Activated CD8-positive, alpha-beta memory T cell treated with anti-CD3 and anti-CD28 coated beads, Interleukin-2, amount 50 U/mL, for 24 hours (primary cell): ENCODE data around the gene NCK2.
A peak's percentile ranks its signal among the peaks of the same experiment; 100 is the strongest.

Experiments
- DNase-seq: peaks from one replicate; pipeline ENCODE4 v3.0.0-alpha.2; 2020; ENCODE audit errors: extremely low read depth

The NCK2 gene

DNA sequence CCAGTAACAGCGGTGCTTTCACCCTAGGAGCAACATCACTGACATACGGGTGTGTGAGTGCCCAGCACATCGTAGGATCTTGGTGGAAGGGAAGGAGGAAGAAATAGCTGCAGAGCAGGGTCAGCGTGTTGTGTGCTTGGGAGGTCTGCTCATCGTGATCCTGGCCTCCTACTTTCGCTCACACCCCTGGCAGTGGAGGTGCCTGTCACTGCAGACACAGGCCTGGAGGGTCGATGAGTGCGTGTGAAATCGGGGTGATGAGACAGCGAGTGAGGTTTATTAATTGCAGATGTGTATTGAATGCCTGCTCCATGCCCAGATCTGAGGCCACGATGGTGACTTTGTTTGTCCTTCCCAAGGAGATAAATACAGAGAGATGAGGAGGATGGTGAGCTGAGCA is 126.1 kb downstream of the NCK2 start:
- DNase-seq = no peak

DNA sequence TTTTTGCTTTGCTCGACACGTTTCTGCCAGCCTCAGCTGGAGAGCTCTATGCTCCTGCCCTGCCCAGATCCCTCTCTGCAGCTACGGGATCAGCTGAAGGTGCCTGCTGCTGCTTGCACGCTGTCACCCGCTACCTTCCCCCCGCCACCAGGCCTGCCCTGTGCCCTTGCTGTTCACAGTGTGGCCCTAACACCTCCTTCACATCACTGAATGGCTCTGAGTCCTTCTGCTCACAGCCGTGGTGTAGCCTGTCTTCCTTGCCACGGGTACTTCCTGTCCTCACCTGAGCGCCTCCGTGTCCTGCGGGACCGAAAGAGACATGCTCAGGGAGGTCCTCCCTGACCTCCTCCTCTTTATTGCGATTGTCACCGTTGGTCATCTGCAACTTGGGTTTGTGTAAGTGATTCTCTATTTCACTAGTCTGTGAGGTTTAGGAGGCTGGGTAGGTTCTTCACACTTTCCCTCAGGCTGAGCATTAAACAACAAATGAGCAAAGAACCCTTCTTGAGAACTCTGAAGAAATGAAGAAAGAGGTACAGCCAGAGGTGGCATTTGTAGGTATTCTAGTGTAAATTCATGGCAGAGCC is 127.5 kb downstream of the NCK2 start:
- DNase-seq = no peak

DNA sequence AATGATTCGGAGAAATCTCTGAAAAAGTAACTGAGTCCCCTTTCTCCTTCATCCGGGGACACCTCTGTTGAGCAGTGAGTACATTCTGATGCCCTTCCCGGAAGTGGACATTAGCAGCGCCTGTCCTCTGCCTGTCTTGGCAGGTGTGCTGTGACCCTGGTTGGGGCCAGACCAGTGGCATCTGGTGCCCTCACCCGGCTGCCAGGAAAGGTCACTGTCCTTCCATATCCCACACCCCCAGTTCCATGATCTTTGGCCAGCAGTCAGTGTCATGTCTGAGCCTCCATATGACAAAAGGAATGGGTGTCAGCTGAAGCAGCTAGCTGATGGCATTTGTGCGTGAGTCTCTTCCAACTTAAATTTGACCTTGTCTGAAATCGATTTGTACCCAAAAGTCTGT is 128.1 kb downstream of the NCK2 start:
- DNase-seq = no peak

DNA sequence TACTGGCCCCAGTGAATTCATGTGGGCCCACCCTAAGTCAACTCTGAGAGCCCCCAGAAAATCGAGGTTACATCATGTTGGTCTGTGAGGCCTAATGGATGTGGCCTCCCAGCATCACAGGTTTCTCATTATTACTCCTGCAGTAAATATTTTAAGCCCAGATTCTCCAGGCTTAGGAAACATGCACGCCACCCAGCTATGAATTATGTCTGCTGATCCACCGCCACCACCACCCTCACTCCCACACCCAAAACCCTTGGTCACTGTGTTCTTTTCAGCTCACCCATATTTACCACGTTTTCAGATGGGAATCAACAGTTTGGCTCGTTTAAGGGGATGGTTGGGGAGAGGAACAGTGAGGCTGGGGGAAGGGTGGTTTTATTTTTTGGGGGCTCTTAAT is 128.6 kb downstream of the NCK2 start:
- DNase-seq = no peak

DNA sequence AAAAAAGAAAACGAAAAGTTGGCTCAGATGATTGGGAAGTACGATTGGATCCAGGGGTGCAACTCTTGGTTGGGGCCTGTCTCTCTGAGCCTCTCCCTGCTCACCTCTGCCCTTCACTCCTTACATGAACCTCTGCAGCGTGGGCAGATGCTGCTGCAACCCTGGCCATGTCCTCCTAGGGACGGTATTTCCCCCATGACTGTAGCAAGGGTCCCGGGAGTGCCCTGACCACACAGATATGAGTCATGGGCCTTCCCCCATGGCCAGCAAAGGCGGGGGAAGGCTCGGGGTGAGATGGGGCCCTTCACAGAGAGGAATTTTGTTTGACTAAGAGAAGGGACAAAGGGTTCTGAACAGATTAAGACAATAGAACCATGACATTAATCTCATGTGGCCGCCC is 129.0 kb downstream of the NCK2 start:
- DNase-seq = peak; percentile 47

DNA sequence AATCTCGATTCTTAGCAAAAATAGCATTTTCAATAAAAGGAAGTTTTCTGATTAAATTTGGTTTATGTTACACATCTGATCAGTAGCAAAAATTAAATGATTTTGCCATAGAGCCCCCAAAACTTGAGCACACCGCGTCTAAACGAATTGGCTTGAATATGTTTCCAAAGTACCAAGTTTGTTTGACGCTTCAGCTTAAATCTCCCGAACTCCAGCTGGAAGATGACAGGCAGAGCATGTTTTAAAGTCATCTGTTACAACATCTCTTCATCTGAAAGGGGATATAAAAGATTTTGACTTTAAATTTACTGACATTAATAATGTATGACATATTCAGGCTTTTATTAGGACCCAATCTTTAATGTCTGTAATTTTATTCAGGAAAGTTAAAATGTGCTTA is 129.8 kb downstream of the NCK2 start:
- no peak for DNase-seq

DNA sequence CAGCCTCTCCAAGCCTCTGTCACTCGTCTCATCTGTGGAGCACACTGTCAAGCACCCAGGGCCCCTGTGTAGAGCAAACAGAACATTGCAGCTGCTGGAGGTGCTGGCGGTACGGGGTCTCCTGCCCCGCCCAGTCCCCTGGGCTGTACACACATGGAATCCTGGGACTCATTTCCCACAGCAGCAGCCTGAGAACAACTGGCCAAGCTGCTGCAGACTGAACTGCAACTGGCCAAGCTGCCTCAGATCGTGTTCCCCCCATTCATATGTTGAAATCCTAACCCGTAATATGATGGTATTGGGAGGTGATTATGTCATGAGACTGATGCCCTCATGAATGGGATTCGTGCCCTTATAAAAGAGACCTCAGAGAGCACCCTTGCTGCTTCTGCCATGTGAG is 130.5 kb downstream of the NCK2 start:
- no peak for DNase-seq

DNA sequence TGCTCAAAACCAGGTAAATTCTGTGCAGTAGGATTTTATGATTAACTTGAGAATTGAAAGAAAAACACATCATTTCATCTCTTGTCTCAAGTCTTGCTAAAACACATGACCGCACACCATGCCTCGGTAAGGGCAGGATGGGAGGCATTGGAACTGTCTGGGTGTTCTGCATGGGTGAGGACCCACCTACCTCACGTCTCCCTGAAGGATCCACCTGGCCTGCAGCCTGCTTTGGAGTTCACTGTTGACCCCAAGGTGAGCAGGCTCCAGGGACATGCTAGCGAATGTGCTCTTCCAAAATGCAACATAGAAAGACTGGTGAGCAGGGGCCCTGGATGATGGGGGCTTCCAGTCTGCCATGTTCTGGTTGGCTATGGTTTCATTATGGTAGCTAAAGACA is 131.5 kb downstream of the NCK2 start:
- DNase-seq = no peak

DNA sequence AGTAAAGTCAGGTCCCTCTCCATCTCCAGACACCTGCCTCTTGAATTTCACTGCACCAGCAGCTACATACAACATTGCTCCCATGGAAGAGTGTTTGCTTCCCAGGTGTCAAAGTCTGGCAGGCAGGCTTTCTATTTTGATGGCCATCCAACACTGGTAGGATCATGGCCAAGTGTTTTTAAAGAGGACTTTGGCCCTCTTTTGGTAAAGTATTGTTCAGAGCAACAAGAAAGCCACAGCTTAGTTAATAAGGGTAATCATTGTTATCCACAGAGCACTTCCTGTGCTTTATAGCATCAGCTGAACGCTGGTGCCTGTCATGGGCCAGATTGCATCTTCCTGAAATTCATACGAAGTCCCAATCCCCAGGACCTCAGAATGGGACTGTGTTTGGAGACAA is 133.2 kb downstream of the NCK2 start:
- no peak for DNase-seq

DNA sequence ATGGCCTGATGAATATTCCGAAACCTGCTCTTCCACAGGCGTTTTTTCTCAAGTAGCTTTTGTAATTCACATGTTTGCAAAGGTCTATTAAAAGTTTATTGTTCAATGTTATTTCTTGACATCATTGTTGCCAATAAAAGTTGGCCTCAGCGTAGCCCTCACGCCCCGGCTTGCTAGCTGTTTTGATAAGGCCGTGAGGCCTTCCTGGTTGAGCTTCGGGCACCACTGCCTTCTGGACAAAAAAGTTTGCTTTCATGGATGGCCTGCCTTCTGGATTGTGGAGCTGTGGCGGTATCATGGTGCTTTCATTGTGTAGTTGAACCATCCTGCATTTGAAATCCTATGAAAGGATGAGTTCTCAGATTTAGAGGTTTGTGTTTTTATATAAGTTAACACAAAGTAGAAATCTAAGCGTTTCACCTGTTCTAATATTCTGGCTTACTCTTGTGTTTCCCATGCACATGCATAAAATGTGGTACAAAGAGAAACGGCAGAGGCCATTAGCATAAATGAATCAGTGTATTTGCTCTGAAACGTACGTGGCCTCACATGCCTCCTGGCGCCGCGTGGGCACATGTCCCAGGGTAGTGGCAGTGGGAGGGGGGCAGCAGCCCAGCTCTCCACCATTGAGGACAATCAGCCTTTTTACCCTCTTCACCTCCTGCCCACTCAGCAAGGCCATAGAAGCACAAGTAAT is 134.5 kb downstream of the NCK2 start:
- no peak for DNase-seq

DNA sequence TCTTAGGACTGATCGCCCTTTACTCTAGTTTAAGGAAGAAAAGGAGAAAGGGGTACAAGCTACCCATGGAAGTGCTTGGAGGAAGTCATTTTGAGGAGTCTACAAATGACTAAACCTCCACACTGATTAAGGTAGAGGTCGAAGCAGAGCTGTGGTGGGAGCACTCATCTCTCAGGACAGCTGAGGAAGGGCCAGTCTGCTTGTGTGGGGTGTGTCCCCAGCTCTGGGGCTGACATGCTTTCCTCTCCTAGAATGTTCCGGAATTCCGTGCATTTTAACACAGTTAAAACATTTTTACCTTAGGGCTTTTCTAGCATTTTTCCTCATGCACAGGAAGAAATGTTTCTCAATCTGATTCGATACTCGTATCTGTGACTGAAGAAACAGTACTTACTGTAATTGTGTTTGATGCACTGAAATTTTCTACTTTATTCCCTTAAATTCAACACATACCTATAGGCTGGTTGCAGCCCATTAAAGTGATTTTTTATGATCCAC is 135.1 kb downstream of the NCK2 start:
- DNase-seq = no peak

DNA sequence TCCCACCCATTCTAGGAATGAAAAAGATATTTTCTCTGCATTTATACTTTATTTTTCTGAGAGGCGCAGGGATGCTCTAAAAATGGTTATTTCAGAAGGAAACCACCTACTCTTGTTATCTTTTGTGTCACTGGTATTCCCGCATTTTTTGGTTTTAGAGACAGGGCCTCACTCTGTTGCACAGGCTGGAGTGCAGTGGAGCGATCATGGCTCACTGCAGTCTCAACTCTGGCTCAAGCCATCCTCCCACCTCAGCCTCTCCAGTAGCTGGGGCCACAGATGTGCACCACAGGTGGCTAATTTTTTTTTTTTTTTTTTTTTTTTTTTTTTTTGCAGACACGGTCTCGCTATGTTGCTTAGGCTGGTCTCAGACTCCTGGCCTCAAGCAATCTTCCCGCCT is 135.9 kb downstream of the NCK2 start:
- DNase-seq = no peak

DNA sequence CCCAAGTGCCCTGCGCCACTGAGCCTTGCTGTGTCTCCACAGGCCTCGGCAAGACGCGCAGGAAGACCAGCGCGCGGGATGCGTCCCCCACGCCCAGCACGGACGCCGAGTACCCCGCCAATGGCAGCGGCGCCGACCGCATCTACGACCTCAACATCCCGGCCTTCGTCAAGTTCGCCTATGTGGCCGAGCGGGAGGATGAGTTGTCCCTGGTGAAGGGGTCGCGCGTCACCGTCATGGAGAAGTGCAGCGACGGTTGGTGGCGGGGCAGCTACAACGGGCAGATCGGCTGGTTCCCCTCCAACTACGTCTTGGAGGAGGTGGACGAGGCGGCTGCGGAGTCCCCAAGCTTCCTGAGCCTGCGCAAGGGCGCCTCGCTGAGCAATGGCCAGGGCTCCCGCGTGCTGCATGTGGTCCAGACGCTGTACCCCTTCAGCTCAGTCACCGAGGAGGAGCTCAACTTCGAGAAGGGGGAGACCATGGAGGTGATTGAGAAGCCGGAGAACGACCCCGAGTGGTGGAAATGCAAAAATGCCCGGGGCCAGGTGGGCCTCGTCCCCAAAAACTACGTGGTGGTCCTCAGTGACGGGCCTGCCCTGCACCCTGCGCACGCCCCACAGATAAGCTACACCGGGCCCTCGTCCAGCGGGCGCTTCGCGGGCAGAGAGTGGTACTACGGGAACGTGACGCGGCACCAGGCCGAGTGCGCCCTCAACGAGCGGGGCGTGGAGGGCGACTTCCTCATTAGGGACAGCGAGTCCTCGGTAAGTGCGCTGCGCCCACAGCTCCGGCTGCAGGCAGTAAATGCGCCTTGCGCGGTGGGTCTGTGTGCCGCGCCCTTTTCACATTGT is 136.8 kb downstream of the NCK2 start:
- no peak for DNase-seq

DNA sequence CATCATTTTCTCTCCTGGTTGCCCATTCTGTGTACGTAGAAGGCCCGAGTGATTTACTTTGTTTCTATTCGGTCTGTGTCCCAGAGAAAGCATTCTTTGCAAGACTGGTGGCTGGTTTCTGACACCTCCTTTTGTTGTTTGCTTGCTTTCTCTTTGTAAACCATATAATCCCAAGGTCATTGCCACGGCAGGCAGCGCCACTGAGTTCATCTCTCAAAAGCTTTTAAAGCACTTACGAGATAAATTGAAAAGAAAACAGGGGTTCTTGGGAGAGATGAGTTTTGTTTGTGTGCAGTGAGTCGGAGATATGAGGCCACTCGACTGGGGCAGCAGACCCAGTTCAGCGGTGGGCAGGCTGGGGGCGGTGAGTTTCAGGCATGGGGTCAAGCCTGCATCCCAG is 137.6 kb downstream of the NCK2 start:
- DNase-seq = no peak

DNA sequence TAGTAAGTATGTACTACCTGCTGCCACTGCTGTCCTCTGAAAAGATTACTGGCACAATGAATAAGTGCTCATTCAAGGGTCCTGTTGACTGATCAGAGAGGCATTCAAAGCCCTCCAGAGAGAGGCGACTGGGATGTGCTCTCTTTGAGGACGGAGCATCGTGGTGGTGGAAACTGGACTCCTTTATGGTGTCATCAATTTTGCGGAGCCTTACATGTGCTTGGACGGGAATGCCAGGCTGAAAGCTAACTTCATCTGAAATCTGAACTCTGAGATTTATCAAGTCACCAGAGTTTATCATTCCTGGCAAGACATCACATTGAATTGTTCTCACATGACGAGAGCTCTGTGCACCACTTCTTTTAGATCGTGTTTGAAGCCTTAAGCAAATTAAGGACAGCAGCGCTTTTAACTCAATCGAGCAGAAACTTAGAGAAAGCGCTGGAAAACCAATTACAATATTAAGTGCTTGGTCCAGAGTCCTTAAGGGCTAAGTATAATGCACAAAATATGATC is 138.3 kb downstream of the NCK2 start:
- no peak for DNase-seq

DNA sequence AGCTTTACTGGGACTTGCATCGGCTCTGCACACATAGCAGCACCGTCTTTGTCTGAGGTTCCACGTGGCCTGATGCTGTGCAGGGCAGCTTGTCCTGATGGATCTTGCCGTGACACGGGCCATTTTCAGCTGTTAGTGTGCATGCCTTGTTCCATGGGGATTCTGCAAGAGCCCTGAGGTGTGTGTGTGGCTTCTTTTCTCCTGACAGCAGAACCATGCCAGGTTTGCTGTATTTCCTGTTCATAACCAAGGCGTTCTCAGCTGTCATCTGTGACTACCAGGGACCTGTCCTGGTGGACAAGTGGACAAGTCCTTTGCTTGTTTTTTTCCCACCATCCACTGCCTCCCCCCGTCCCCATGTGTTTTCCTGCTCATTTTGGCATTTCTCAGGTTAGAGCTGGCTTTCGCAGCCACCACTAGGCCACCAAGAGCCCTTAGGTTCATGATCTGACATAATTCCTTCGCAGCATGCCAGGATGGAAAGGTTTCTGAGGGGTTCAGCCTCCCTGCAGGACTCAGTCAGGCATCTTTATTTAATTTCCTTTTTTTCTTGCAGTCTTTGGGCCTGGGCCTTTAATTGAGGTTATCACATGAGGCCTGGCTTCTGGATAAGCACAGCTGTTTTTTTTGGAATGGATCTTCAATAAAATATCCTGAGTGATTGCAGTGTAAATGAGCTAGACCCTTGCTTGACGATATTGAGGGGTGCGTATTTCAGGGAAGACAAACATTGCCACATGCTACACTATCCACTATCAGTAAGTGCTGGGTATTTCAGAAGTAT is 139.4 kb downstream of the NCK2 start:
- DNase-seq = no peak

DNA sequence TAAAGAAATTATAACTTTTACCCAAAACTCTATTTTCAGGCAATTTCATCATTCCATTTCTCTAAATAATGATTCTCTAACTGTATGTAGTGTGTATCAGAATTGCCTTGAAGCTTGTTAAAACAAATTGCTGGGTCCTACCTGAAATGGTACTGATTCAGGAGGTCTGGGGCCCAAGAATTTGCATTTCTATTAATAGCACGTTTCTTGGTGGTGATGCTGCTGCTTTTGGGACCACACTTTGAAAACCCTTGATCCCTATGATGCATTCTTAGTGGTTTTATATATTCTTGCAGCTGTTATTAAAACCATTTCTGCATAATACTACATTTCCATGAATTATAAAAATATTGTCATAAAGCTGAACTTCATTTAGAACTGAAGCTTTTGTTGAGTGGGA is 140.7 kb downstream of the NCK2 start:
- no peak for DNase-seq

DNA sequence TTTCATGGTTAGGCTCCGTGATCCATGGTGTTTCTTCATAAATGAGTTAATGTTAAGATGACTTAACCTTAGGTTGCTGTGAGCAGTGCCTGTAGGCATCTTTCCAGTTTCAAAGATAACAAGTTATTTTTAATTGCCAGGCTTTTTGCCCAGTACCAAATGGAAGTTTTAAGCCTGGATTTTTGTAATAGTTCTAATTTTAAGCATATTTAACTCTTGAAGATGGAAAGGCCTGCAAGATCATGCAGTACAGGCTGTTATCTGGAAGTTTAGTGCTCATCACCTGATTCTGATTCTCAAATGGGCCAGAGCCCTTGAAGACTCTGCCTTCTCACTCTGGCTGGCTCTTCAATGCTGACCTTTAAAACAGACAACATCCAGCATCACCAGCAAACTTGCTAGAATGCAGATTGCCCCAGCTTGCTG is 141.3 kb downstream of the NCK2 start:
- DNase-seq = no peak

DNA sequence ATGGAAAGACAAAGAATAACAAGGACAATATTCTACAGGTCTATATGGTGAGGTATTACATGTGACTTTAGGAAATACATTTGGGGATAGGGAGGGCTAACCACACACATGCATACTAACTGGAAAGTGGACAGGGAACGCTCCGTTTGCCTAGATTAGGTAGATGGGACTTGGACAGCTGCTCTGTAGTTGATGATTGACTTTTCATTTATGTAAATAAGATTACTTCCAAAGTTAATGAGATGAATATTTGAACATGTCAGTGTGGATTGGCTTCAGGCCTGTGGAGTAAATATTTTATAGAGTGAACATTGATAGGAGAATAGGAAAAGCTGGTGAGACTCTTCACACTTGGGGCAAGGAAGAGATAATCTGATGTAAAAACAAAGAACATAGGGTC is 142.0 kb downstream of the NCK2 start:
- no peak for DNase-seq

DNA sequence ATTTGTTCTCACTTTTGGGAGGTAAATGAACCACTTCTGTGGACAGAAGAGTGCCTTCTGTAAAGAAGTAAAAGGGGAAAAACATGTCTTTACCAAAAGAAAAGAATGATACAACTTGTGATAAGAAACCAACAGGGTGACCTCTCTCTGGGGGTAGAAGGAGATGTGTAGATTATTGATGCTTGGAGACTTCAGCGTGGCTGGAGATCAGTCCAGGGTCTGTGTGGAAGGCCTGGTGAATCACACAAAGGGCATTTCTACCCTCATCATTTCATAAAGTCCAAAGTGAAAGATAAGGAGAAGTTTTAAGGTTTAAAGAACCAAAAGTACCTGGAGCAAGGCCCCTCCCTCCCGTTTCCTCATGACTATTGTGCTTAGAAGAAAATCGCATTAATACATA is 142.5 kb downstream of the NCK2 start:
- DNase-seq = no peak

DNA sequence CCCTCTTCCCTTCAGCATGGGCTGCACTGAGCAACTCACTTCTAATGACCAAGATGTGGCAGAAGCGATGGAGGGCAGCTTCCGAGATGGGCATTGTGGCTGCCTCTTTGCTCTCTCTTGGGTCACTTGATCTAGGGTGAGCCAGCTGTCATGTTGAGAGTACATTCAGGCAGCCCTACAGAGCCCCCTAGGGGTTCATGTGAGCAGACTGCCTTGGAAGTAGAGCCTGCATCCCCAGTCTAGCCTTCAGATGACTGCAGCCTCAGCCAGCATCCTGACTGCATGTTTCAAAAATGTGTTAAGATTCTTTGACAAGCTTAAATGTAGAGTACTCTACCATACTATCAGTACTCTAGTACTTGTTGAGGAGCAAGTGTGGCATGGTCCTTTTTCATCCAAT is 143.9 kb downstream of the NCK2 start:
- DNase-seq = no peak

DNA sequence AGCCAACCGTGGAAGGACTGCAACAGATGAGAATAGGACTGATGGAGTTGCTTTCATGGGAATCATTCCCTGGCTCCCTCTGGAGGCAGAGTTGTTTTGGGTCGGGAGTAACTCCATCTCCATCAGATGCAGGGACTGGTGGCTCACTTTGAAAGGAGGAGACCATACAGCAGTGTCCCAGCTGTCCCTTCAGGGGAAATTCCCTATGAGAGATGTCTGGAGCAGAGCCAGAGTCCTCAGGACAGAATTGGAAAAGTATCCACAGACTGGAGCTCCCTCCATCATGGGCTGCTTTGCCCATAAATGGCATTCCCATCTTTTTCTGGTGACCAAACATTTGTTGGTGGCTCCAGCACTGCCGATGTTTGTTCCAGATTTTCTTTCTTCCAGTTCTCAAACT is 144.3 kb downstream of the NCK2 start:
- no peak for DNase-seq
